K562 (cell line): ENCODE measurements around the gene NF2. TPM values are rescaled to one million over a fixed set of nuclear protein-coding genes. Genes with fewer than 3 reads are reported as not detected.

ENCODE experiments used
- ATAC-seq: fragments of 200-7000 bp; cut with Tn5 transposase; 3 replicates; pipeline ENCODE4 v1.9.1; 2020; ENCODE audit warnings: moderate library complexity
- BruUV-seq: library from RNA; stranded (reverse); fragments of 400-500 nt; replicated peaks from 2 replicates; lab custom pipeline; 2021; lab: Mats Ljungman, UMichigan
- CTCF ChIA-PET: fragments of 300-600 bp; formaldehyde crosslinking; extraction: SDS; loops from one replicate; lab custom pipeline; 2021; ENCODE audit warnings: low intra/inter-chr PET ratio; lab: Yijun Ruan, JAX
- POLR2A ChIA-PET: fragments of 300-600, 350-650 bp; sonication (Branson Sonifier 250); formaldehyde crosslinking; extraction: SDS; loops from one replicate; lab custom pipeline; 2021; ENCODE audit warnings: antibody characterized with exemption, inconsistent platforms; lab: Yijun Ruan, JAX
- DNase-seq, 4 experiments: peaks; one replicate each; pipeline versions ENCODE4 v3.0.0 to v3.0.0-alpha.2; 2011 to 2018; ENCODE audit warnings: low spot score in 3 of 4, mixed read lengths in 3 of 4; ENCODE audit errors: extremely low read depth in 1 of 4
- FAIRE-seq: peaks from 2 replicates; lab custom pipeline; 2011; peaks lifted over from hg19 to GRCh38; lab: Jason Lieb, UNC
- H2AFZ ChIP-seq: 2 replicates; pipeline ENCODE4 v1.6.0; 2011; ENCODE audit warnings: low read depth, low read length, control low read depth, inconsistent platforms
- H3K27ac ChIP-seq: fragments of 200-600 bp; 3 replicates; pipeline ENCODE4 v1.8.0; 2011; ENCODE audit warnings: low read depth, mild to moderate bottlenecking, control low read depth, inconsistent platforms, low read length, moderate library complexity, mixed read lengths; ENCODE audit errors: extremely low read depth
- H3K27me3 ChIP-seq, 2 experiments: fragments of 300-600 bp in 1 of 2; 2 replicates in 1 of 2; 3 replicates in 1 of 2; pipeline versions ENCODE4 v1.6.0 to v1.8.0; 2011; ENCODE audit warnings: inconsistent platforms in 2 of 2, low read length in 2 of 2, mild to moderate bottlenecking in 1 of 2, mixed read lengths in 1 of 2, moderate library complexity in 1 of 2; ENCODE audit not compliant: control insufficient read depth in 2 of 2, insufficient read depth in 2 of 2
- H3K36me3 ChIP-seq: fragments of 300-600 bp; 3 replicates; pipeline ENCODE4 v1.8.0; 2011; ENCODE audit warnings: mild to moderate bottlenecking, low read length, inconsistent platforms; ENCODE audit not compliant: control insufficient read depth, insufficient read depth
- H3K4me1 ChIP-seq, 2 experiments: fragments of 200-600 bp in 1 of 2; replicated peaks in 1 of 2; 2 replicates in 1 of 2; 3 replicates in 1 of 2; pipeline versions ENCODE4 v1.5.1 to v1.8.0; 2011; ENCODE audit warnings: inconsistent platforms in 2 of 2, low read length in 2 of 2, mild to moderate bottlenecking in 1 of 2, mixed read lengths in 1 of 2, moderate library complexity in 1 of 2; ENCODE audit not compliant: control insufficient read depth in 2 of 2, insufficient read depth in 2 of 2
- H3K4me2 ChIP-seq: 2 replicates; pipeline ENCODE4 v1.6.1; 2011; ENCODE audit warnings: low read length, control low read depth, inconsistent platforms, mixed read lengths; ENCODE audit not compliant: insufficient read depth
- H3K4me3 ChIP-seq: fragments of 200-600 bp; sonication (generic), shearing (Covaris generic); 2 replicates; pipeline ENCODE4 v1.5.1; 2016; ENCODE audit warnings: control low read depth, inconsistent platforms
- H3K79me2 ChIP-seq: fragments of 200-600 bp; 3 replicates; pipeline ENCODE4 v1.8.0; 2011; ENCODE audit warnings: low read length, inconsistent platforms; ENCODE audit not compliant: control insufficient read depth, insufficient read depth
- H3K9ac ChIP-seq, 2 experiments: 2 replicates each; pipeline versions ENCODE4 v1.6.0 to v1.6.1; 2011; ENCODE audit warnings: low read depth in 2 of 2, low read length in 2 of 2, control low read depth in 1 of 2, inconsistent platforms in 1 of 2, mild to moderate bottlenecking in 1 of 2, mixed read lengths in 1 of 2; ENCODE audit not compliant: insufficient read depth in 1 of 2
- H3K9me1 ChIP-seq: one replicate; pipeline ENCODE4 v1.6.0; 2011; ENCODE audit warnings: inconsistent platforms, mild to moderate bottlenecking, low read length, moderate library complexity; ENCODE audit not compliant: control insufficient read depth, insufficient read depth
- H3K9me3 ChIP-seq: replicated peaks from 2 replicates; pipeline ENCODE4 v1.5.1; 2011; ENCODE audit warnings: low read depth, low read length, inconsistent platforms; ENCODE audit not compliant: control insufficient read depth, insufficient read depth
- H4K20me1 ChIP-seq: replicated peaks from 2 replicates; pipeline ENCODE4 v1.6.1; 2011; ENCODE audit warnings: low read length, inconsistent platforms, mixed read lengths; ENCODE audit not compliant: control insufficient read depth, insufficient read depth
- KDM1A ChIP-seq, 2 experiments: fragments of 450-650 bp; IDR thresholded peaks; 2 replicates each; pipeline ENCODE4 v1.6.1; 2016; ENCODE audit warnings: mild to moderate bottlenecking in 2 of 2
- KLF10 ChIP-seq: fragments of 250-450 bp; sonication (Bioruptor Pico); IDR thresholded peaks from 2 replicates; pipeline ENCODE4 v1.6.1; 2021; ENCODE audit warnings: matching md5 sums
- MAZ ChIP-seq, 2 experiments: fragments of 450-650 bp in 1 of 2; sonication (generic) in 1 of 2; formaldehyde crosslinking; IDR thresholded peaks in 1 of 2; conservative IDR thresholded peaks in 1 of 2; 2 replicates each; pipeline versions ENCODE4 v1.4.0 to v1.5.0; 2020; ENCODE audit warnings: mild to moderate bottlenecking in 1 of 2, missing genetic modification reagents in 1 of 2
- NFXL1 ChIP-seq: fragments of 450-650 bp; formaldehyde crosslinking; IDR thresholded peaks from 2 replicates; pipeline ENCODE4 v1.4.0; 2021; ENCODE audit warnings: mild to moderate bottlenecking
- PRMT5 ChIP-seq: sonication (generic); formaldehyde crosslinking; IDR thresholded peaks from 2 replicates; pipeline ENCODE4 v1.5.0; 2020; ENCODE audit warnings: missing genetic modification reagents
- PTRF ChIP-seq: fragments of 450-650 bp; IDR thresholded peaks from 2 replicates; pipeline ENCODE4 v1.6.1; 2016; ENCODE audit warnings: mild to moderate bottlenecking, missing genetic modification characterization, missing compliant biosample characterization
- SAFB2 ChIP-seq: fragments of 200-400 bp; formaldehyde crosslinking; IDR thresholded peaks from 2 replicates; pipeline ENCODE4 v1.6.1; 2018; ENCODE audit warnings: borderline replicate concordance, low read length, low read depth, moderate library complexity; ENCODE audit not compliant: severe bottlenecking
- SREBF2 ChIP-seq: sonication (generic); formaldehyde crosslinking; IDR thresholded peaks from 2 replicates; pipeline ENCODE4 v1.4.0; 2020; ENCODE audit warnings: mild to moderate bottlenecking, missing genetic modification reagents
- THRAP3 ChIP-seq: fragments of 450-650 bp; IDR thresholded peaks from 2 replicates; pipeline ENCODE4 v1.6.1; 2016; ENCODE audit warnings: mild to moderate bottlenecking, inconsistent platforms, borderline replicate concordance
- YY1 ChIP-seq, 3 experiments: IDR thresholded peaks; 2 replicates each; pipeline ENCODE4 v1.6.1; 2011; ENCODE audit warnings: low read length in 2 of 3, mild to moderate bottlenecking in 2 of 3, moderate library complexity in 2 of 3, borderline replicate concordance in 1 of 3, control low read depth in 1 of 3, low read depth in 1 of 3; ENCODE audit not compliant: insufficient read depth in 3 of 3, insufficient replicate concordance in 2 of 3, control insufficient read depth in 1 of 3, insufficient read length in 1 of 3; ENCODE audit errors: extremely low read depth in 1 of 3
- ZNF121 ChIP-seq: sonication (generic); formaldehyde crosslinking; conservative IDR thresholded peaks from 2 replicates; pipeline ENCODE4 v1.8.0; 2022; ENCODE audit warnings: missing genetic modification reagents
- ZNF764 ChIP-seq: fragments of 250-450 bp; sonication (Bioruptor Pico); IDR thresholded peaks from 2 replicates; pipeline ENCODE4 v1.4.0; 2020; ENCODE audit warnings: low read depth, mild to moderate bottlenecking, moderate library complexity
- WGBS: fragments of 100-300 bp; shearing (Covaris generic); methylation state at CpG from one replicate; pipeline ENCODE4 v1.1.6; 2016; ENCODE audit warnings: low coverage, mixed read lengths; ENCODE audit not compliant: insufficient coverage; ENCODE audit errors: missing lambda C conversion rate; 5-methylcytosine and 5-hydroxymethylcytosine counted together
- in situ Hi-C: fragments of 300-500 bp; cut with MboI; formaldehyde crosslinking; loops from 4 replicates; pipeline ENCODE4 v1.15.0; 2018; ENCODE audit warnings: inconsistent platforms, mixed read lengths
- intact Hi-C: fragments of 100-400 bp; cut with micrococcal nuclease; formaldehyde crosslinking; loops from 2 replicates; pipeline ENCODE4 v1.14.2; 2022
- polyA plus RNA-seq, 8 experiments: library from polyadenylated mRNA; depleted of rRNA in 4 of 8; stranded (reverse) in 5 of 8; unstranded in 3 of 8; fragments of >200 nt; fragmentation: Nextera tagmentation in 2 of 8; fragmentation: Illumina TruSeq in 1 of 8; extraction: Ambion mirVana in 2 of 8; extraction: Trizol in 1 of 8; gene quantifications; 2 replicates each; pipeline versions ENCODE4 v1.2.1 to v1.2.3, GENCODE V29; 2011 to 2014; ENCODE audit warnings: inconsistent platforms in 1 of 8, missing spikeins in 1 of 8
- total RNA-seq, 7 experiments: library from RNA; depleted of rRNA in 6 of 7; stranded (reverse); fragments of >200 nt in 6 of 7; fragmentation: Illumina TruSeq in 2 of 7; extraction: Trizol in 2 of 7; gene quantifications; 2 replicates each; pipeline versions ENCODE4 v1.2.1 to v1.2.3, GENCODE V29; 2011 to 2021; ENCODE audit warnings: low replicate concordance in 1 of 7
- TF ChIP-seq, protein P1 (sequence below): sonication (generic); formaldehyde crosslinking; IDR thresholded peaks from 2 replicates; pipeline ENCODE4 v1.8.0; 2022; ENCODE audit warnings: mild to moderate bottlenecking, low read depth, missing genetic modification reagents
- TF ChIP-seq, protein P2 (sequence below): fragments of 450-650 bp; formaldehyde crosslinking; IDR thresholded peaks from 2 replicates; pipeline ENCODE4 v1.4.0; 2020; ENCODE audit warnings: mild to moderate bottlenecking, moderate library complexity

Gene NF2
- total and polyA plus RNA-seq, 9 of the 15 experiments (the other 6 are each of a cell fraction or from before 2014, with no cell fraction given): 2.2 to 32.5 (median 15.2) TPM

DNA sequence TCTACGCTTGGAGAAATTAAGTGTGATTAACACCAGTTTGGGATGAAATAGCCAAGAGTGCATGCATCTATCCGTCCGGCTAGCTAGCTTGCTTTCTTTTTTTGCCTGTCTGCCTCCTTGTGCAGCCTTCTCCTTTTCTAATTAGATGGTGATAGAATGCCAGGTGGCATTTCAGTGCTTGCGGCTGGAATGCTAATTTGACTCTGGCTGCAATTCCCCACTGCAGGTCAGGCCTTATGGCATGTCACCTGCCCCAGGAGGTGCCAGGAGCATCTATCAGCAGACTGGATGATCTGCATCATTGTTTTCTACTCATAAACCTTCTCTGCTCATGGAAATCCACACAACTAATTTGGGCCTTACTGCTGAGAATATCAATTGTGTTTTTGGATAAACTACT, 65.2 kb downstream of the NF2 start:
- DNase-seq (no peak), FAIRE-seq (no peak), ATAC-seq (no peak)
- H3K27ac ChIP-seq: no peak overlapping the region
- H3K79me2 ChIP-seq: no peaks in the 10 kb centered on the region
- peaks cover 65% of the 10 kb centered on the region; the same call in 2 of the 3 replicates for H3K36me3 ChIP-seq
- POLR2A ChIA-PET: interaction anchor here (1.2 kb wide), 1 partner anchor 14 kb away, joined by 4 read pairs; no protein-coding TSS in a partner anchor
- H3K4me2 ChIP-seq: no peak overlapping the region
- H3K27me3 ChIP-seq: no peaks in the 10 kb centered on the region
- WGBS: 95% methylated on average over 4 of the region's 4 CpGs
- in situ Hi-C loops (no loop called here), intact Hi-C loops (no loop called here)
- CTCF ChIA-PET: no interaction called here
- H4K20me1 ChIP-seq: no peaks in the 10 kb centered on the region
- H3K9me3 ChIP-seq: no peaks in the 10 kb centered on the region
- no peak overlapping the region for H2AFZ ChIP-seq
- H3K9me1 ChIP-seq: no peaks in the 10 kb centered on the region
- H3K4me1 ChIP-seq: no peaks in the 10 kb centered on the region
- H3K4me3 ChIP-seq: no peak overlapping the region
- TF ChIP-seq NFXL1 (CRISPR knock-in tag): no peak
- no peak for TF ChIP-seq KLF10
- no peak for TF ChIP-seq MAZ (CRISPR knock-in tag; conservative IDR thresholded peaks at IDR 0.05 in 1 of 2, IDR thresholded peaks at IDR 0.05 in 1 of 2)
- TF ChIP-seq, protein P1, sequence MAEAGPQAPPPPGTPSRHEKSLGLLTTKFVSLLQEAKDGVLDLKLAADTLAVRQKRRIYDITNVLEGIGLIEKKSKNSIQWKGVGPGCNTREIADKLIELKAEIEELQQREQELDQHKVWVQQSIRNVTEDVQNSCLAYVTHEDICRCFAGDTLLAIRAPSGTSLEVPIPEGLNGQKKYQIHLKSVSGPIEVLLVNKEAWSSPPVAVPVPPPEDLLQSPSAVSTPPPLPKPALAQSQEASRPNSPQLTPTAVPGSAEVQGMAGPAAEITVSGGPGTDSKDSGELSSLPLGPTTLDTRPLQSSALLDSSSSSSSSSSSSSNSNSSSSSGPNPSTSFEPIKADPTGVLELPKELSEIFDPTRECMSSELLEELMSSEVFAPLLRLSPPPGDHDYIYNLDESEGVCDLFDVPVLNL: no peak
- no peak for TF ChIP-seq ZNF764 (CRISPR knock-in tag)
- no peak for TF ChIP-seq SAFB2
- TF ChIP-seq PTRF (tag): no peak
- TF ChIP-seq PRMT5: no peak
- no peak for TF ChIP-seq SREBF2
- TF ChIP-seq ZNF121: no peak
- no peak for TF ChIP-seq KDM1A (IDR thresholded peaks at IDR 0.05)
- no peak for TF ChIP-seq THRAP3
- TF ChIP-seq YY1 (IDR thresholded peaks at IDR 0.05; ENCODE audit: borderline replicate concordance in 1 of 3, control insufficient read depth in 1 of 3, extremely low read depth in 1 of 3, insufficient read depth in 3 of 3, insufficient read length in 1 of 3, insufficient replicate concordance in 2 of 3, low read depth in 1 of 3, low read length in 2 of 3): no peak
- TF ChIP-seq, protein P2, sequence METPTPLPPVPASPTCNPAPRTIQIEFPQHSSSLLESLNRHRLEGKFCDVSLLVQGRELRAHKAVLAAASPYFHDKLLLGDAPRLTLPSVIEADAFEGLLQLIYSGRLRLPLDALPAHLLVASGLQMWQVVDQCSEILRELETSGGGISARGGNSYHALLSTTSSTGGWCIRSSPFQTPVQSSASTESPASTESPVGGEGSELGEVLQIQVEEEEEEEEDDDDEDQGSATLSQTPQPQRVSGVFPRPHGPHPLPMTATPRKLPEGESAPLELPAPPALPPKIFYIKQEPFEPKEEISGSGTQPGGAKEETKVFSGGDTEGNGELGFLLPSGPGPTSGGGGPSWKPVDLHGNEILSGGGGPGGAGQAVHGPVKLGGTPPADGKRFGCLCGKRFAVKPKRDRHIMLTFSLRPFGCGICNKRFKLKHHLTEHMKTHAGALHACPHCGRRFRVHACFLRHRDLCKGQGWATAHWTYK (CRISPR knock-in tag): no peak
- BruUV-seq: no TSS peak
- H3K9ac ChIP-seq: no peak overlapping the region
